ENCODE results near the gene CST6.

- no peak for TF ChIP-seq EZH2 (IDR thresholded peaks at IDR 0.05)
- no peak for TF ChIP-seq EZH2phosphoT487 (IDR thresholded peaks at IDR 0.05)
Observed at GRCh38 chr11:66020618-66021357, 9.0 kb downstream of the CST6 start.

All from neural progenitor cell (in vitro differentiated cells).